ENCODE measurements around the gene POLG2. TPM values are rescaled to one million over a fixed set of nuclear protein-coding genes. Genes with fewer than 3 reads are reported as not detected.

The POLG2 gene
- total and polyA plus RNA-seq, 10 of the 15 experiments (the other 5 are each of a cell fraction or from before 2014, with no cell fraction given) = 10.2 to 27.7 (median 22.2) TPM

GRCh38 chr17:64504769-64505339 lies 8.0 kb upstream of the POLG2 start:
- no peak overlapping the region for H2AFZ ChIP-seq (ENCODE audit: control insufficient read depth, low read depth, low read length)
- peaks cover 14 to 44% of the 10 kb centered on the region in 2 experiments for H3K36me3 ChIP-seq (ENCODE audit: control insufficient read depth in 2 of 2, insufficient read depth in 2 of 2, low read length in 1 of 2)
- peak overlapping the region; percentile 100 for H3K9ac ChIP-seq (ENCODE audit: control insufficient read depth, insufficient read depth, low read length)
- RAD21 ChIA-PET (ENCODE audit: unreplicated experiment) = interaction anchor here (1.0 to 2.1 kb wide), 9 partner anchors 8 to 144 kb away, joined by 3 to 7 read pairs (median 4); partner anchors contain the start of gene POLG2
- peak overlapping the region; percentile 66 for H3K4me2 ChIP-seq (ENCODE audit: control insufficient read depth, insufficient read depth)
- peaks cover 85% of the 10 kb centered on the region for H3K79me2 ChIP-seq (ENCODE audit: control insufficient read depth, insufficient read depth, low read length)
- no TSS peak for BruUV-seq (replicated peaks)
- in situ Hi-C loops (cut with MboI) = loop anchor here (10.0 kb wide), 2 partner anchors 140 to 660 kb away; partner anchors contain the start of gene SMARCD2
- FAIRE-seq (no peak), ATAC-seq (no peak), DNase-seq (ENCODE audit: low read depth, low spot score) (no peak)
- H3K27ac ChIP-seq (ENCODE audit: control insufficient read depth, insufficient read depth) = peak overlapping the region; percentile 100
- SMC1A ChIA-PET (ENCODE audit: uncharacterized antibody, unreplicated experiment) = interaction anchor here (0.7 to 2.9 kb wide), 12 partner anchors 9 to 146 kb away, joined by 3 to 25 read pairs (median 4); partner anchors contain the start of gene POLG2
- CTCF ChIA-PET = interaction anchor here (0.8 to 17.7 kb wide), 7 partner anchors 11 to 129 kb away, joined by 3 to 350 read pairs (median 4); partner anchors contain the start of gene POLG2
- TF ChIP-seq RAD51 (IDR thresholded peaks at IDR 0.05) (0 out of 2 replicates have a peak, but pooled peaks have one; percentile 7), ZBTB33 (IDR thresholded peaks at IDR 0.05) (no peak), BCLAF1 (IDR thresholded peaks at IDR 0.05) (0 out of 2 replicates have a peak, but pooled peaks have one; percentile 34), WRNIP1 (IDR thresholded peaks at IDR 0.05; ENCODE audit: borderline replicate concordance, low read depth, low read length) (0 out of 2 replicates have a peak, but pooled peaks have one; percentile 17), IKZF2 (IDR thresholded peaks at IDR 0.05) (0 out of 4 replicates have a peak, but pooled peaks of 1 of the 2 experiments have one; percentile 28), RUNX3 (IDR thresholded peaks at IDR 0.05; ENCODE audit: low read length) (peak; percentile 23; the same call in 1 of the 2 replicates), KDM1A (IDR thresholded peaks at IDR 0.05; ENCODE audit: borderline replicate concordance) (no peak), FOXM1 (IDR thresholded peaks at IDR 0.05; ENCODE audit: low read depth, low read length) (0 out of 2 replicates have a peak, but pooled peaks have one; percentile 27), CHD1 (IDR thresholded peaks at IDR 0.05; ENCODE audit: low read depth, low read length) (0 out of 2 replicates have a peak, but pooled peaks have one; percentile 3), TCF3 (IDR thresholded peaks at IDR 0.05; ENCODE audit: borderline replicate concordance, insufficient read depth, low read depth, low read length) (no peak), BMI1 (IDR thresholded peaks at IDR 0.05; ENCODE audit: borderline replicate concordance) (no peak)
- intact Hi-C loops (cut with micrococcal nuclease; ENCODE audit: unreplicated experiment) = loop anchor here (1.0 kb wide), 1 partner anchor 8 kb away; the partner anchor contains the start of gene POLG2
- H3K4me3 ChIP-seq = peak overlapping the region; percentile 100
- H3K27me3 ChIP-seq (replicated peaks in 1 of 2; ENCODE audit: control insufficient read depth in 2 of 2, insufficient read depth in 2 of 2, low read length in 1 of 2) = no peaks in the 10 kb centered on the region
- peaks cover 7% of the 10 kb centered on the region; the same call in 1 of the 2 replicates for H3K4me1 ChIP-seq (ENCODE audit: control insufficient read depth, insufficient read depth, low read length)
- H4K20me1 ChIP-seq (ENCODE audit: control insufficient read depth, insufficient read depth) = peaks cover 10% of the 10 kb centered on the region
- POLR2A ChIA-PET = interaction anchor here (0.7 to 3.0 kb wide), 11 partner anchors 8 to 1497 kb away, joined by 3 to 64 read pairs (median 4); partner anchors contain the start of gene POLG2
- WGBS (ENCODE audit: insufficient coverage, insufficient replicate concordance, low lambda C conversion rate, missing lambda C conversion rate) = under 1% methylated on average over 13 of the region's 13 CpGs
- H3K9me3 ChIP-seq (replicated peaks; ENCODE audit: control insufficient read depth, insufficient read depth, low read length) = no peaks in the 10 kb centered on the region

All from GM12878 (cell line).